HCT116 (cell line): ENCODE measurements around the gene ARID2. TPM values are rescaled to one million over a fixed set of nuclear protein-coding genes. Genes with fewer than 3 reads are reported as not detected.

Source experiments
- ATAC-seq: fragments of 200-7000 bp; cut with Tn5 transposase; 2 replicates; pipeline ENCODE4 v1.9.1; 2020; ENCODE audit warnings: mild to moderate bottlenecking, moderate library complexity
- BruUV-seq: library from RNA; stranded (reverse); fragments of 400-500 nt; replicated peaks from 2 replicates; lab custom pipeline; 2021; lab: Mats Ljungman, UMichigan
- CTCF ChIA-PET: fragments of 300-600 bp; sonication (Branson Sonifier 250); formaldehyde crosslinking; loops from one replicate; lab custom pipeline; 2021; ENCODE audit warnings: antibody characterized with exemption; lab: Charles Lee
- POLR2A ChIA-PET: fragments of 300-600, 350-600 bp; sonication (Branson Sonifier 250); formaldehyde crosslinking; loops from one replicate; lab custom pipeline; 2021; ENCODE audit warnings: antibody characterized with exemption; lab: Charles Lee
- RAD21 ChIA-PET, 2 experiments: fragments of 300-600 bp; sonication (Branson Sonifier 250); formaldehyde crosslinking; loops; one replicate each; lab custom pipeline; 2023; ENCODE audit warnings: low total read pairs in 2 of 2; ENCODE audit not compliant: uncharacterized antibody in 2 of 2, unreplicated experiment in 2 of 2, low non-redundant PET in 1 of 2; lab: Charles Lee
- DNase-seq: peaks from one replicate; pipeline ENCODE4 v3.0.0-alpha.2; 2010; ENCODE audit warnings: low read depth, low spot score
- H2AFZ ChIP-seq: fragments of 200-600 bp; shearing (Covaris generic), sonication (generic); 2 replicates; pipeline ENCODE4 v1.6.1; 2017; ENCODE audit warnings: low read depth, mixed run types, mixed read lengths, antibody characterized with exemption, low read length; ENCODE audit not compliant: poor library complexity, severe bottlenecking
- H3K27ac ChIP-seq: 2 replicates; pipeline ENCODE4 v1.5.1; 2012; ENCODE audit warnings: low read depth, low read length
- H3K27me3 ChIP-seq: fragments of 200-600 bp; sonication (generic); 2 replicates; pipeline ENCODE4 v1.6.1; 2016; ENCODE audit warnings: mixed run types, low read length, mixed read lengths; ENCODE audit not compliant: insufficient read depth
- H3K36me3 ChIP-seq, 2 experiments: fragments of 200-500 bp in 1 of 2; fragments of 200-600 bp in 1 of 2; sonication (Bioruptor generic) in 1 of 2; sonication (generic) in 1 of 2; 2 replicates each; pipeline versions ENCODE4 v1.5.1 to v1.6.1; 2014 to 2016; ENCODE audit warnings: low read length in 2 of 2, inconsistent platforms in 1 of 2, mixed read lengths in 1 of 2, mixed run types in 1 of 2; ENCODE audit not compliant: insufficient read depth in 2 of 2, control insufficient read depth in 1 of 2
- H3K4me1 ChIP-seq, 2 experiments: fragments of 200-600 bp in 1 of 2; sonication (generic) in 1 of 2; 2 replicates each; pipeline versions ENCODE4 v1.5.1 to v1.6.1; 2012 to 2017; ENCODE audit warnings: low read length in 2 of 2, inconsistent platforms in 1 of 2, mild to moderate bottlenecking in 1 of 2, mixed read lengths in 1 of 2, mixed run types in 1 of 2, moderate library complexity in 1 of 2; ENCODE audit not compliant: insufficient read depth in 2 of 2, control insufficient read depth in 1 of 2
- H3K4me2 ChIP-seq: fragments of 200-600 bp; sonication (generic); 2 replicates; pipeline ENCODE4 v1.6.1; 2017; ENCODE audit warnings: mixed run types, low read length, mixed read lengths
- H3K4me3 ChIP-seq, 2 experiments: fragments of 200-600 bp in 1 of 2; sonication (generic) in 1 of 2; replicated peaks in 1 of 2; 2 replicates each; pipeline ENCODE4 v1.5.1; 2011 to 2016; ENCODE audit warnings: low read length in 2 of 2, control low read depth in 1 of 2, low read depth in 1 of 2, mild to moderate bottlenecking in 1 of 2, mixed read lengths in 1 of 2, mixed run types in 1 of 2
- H3K79me2 ChIP-seq: fragments of 200-600 bp; sonication (generic); 2 replicates; pipeline ENCODE4 v1.6.1; 2017; ENCODE audit warnings: mild to moderate bottlenecking, mixed run types, low read length, moderate library complexity, mixed read lengths; ENCODE audit not compliant: insufficient read depth
- H3K9ac ChIP-seq: fragments of 200-600 bp; sonication (generic); 2 replicates; pipeline ENCODE4 v1.6.1; 2016; ENCODE audit warnings: low read length, mixed read lengths
- H3K9me2 ChIP-seq: fragments of 200-600 bp; sonication (generic), shearing (Covaris generic); 2 replicates; pipeline ENCODE4 v1.6.1; 2017; ENCODE audit warnings: mixed run types, mild to moderate bottlenecking, moderate library complexity; ENCODE audit not compliant: insufficient read depth
- H3K9me3 ChIP-seq, 2 experiments: fragments of 200-500 bp in 1 of 2; fragments of 200-600 bp in 1 of 2; sonication (Bioruptor generic) in 1 of 2; sonication (generic) in 1 of 2; 2 replicates each; pipeline ENCODE4 v1.6.1; 2014 to 2017; ENCODE audit warnings: low read length in 2 of 2, mixed read lengths in 2 of 2, inconsistent platforms in 1 of 2, low read depth in 1 of 2, mild to moderate bottlenecking in 1 of 2, mixed run types in 1 of 2, moderate library complexity in 1 of 2; ENCODE audit not compliant: control insufficient read depth in 1 of 2, insufficient read depth in 1 of 2
- H4K20me1 ChIP-seq: fragments of 200-600 bp; sonication (generic), shearing (Covaris generic); 2 replicates; pipeline ENCODE4 v1.6.1; 2017; ENCODE audit warnings: mixed run types, mild to moderate bottlenecking, moderate library complexity; ENCODE audit not compliant: insufficient read depth
- CEBPB ChIP-seq: IDR thresholded peaks from 2 replicates; pipeline ENCODE4 v1.6.1; 2012; ENCODE audit warnings: low read depth
- EGR1 ChIP-seq: IDR thresholded peaks from 2 replicates; pipeline ENCODE4 v1.6.1; 2012; ENCODE audit warnings: low read depth
- ELF1 ChIP-seq: IDR thresholded peaks from 2 replicates; pipeline ENCODE4 v1.6.1; 2012; ENCODE audit warnings: low read depth, borderline replicate concordance
- EZH2phosphoT487 ChIP-seq: fragments of 200-600 bp; IDR thresholded peaks from 2 replicates; pipeline ENCODE4 v1.6.1; 2018; ENCODE audit warnings: antibody characterized with exemption, borderline replicate concordance
- FOSL1 ChIP-seq: IDR thresholded peaks from 2 replicates; pipeline ENCODE4 v1.6.1; 2012; ENCODE audit warnings: low read depth
- JUND ChIP-seq: IDR thresholded peaks from 2 replicates; pipeline ENCODE4 v1.6.1; 2012
- MAX ChIP-seq: IDR thresholded peaks from 2 replicates; pipeline ENCODE4 v1.6.1; 2012
- POLR2A ChIP-seq: IDR thresholded peaks from 2 replicates; pipeline ENCODE4 v1.7.0; 2011; ENCODE audit warnings: borderline replicate concordance; ENCODE audit not compliant: insufficient read depth, insufficient read length; ENCODE audit errors: extremely low read depth
- POLR2AphosphoS5 ChIP-seq: IDR thresholded peaks from 2 replicates; pipeline ENCODE4 v1.6.1; 2011; ENCODE audit warnings: mild to moderate bottlenecking, low read depth, low read length, moderate library complexity
- ZBTB33 ChIP-seq: IDR thresholded peaks from 2 replicates; pipeline ENCODE4 v1.6.1; 2011; ENCODE audit warnings: mild to moderate bottlenecking, low read length, moderate library complexity; ENCODE audit not compliant: insufficient replicate concordance; ENCODE audit errors: extremely low read depth
- ZFX ChIP-seq: fragments of 450-650 bp; IDR thresholded peaks from 2 replicates; pipeline ENCODE4 v1.6.1; 2017
- intact Hi-C: fragments of 100-400 bp; cut with micrococcal nuclease; formaldehyde crosslinking; loops from 2 replicates; pipeline ENCODE4 v1.10.0; 2022
- total RNA-seq: library from RNA; stranded (reverse); gene quantifications from one replicate; pipeline ENCODE4 v1.2.1, GENCODE V29; 2021; ENCODE audit not compliant: unreplicated experiment

ARID2 gene
- total RNA-seq, 1 experiment from 2014 or later = 30.5 TPM

GRCh38 chr12:45775964-45776363 is 46.5 kb downstream of the ARID2 start:
- peaks cover 63% of the 10 kb centered on the region for H3K79me2 ChIP-seq
- no peak for ATAC-seq
- TF ChIP-seq ZBTB33 = no peak
- no peak for TF ChIP-seq POLR2A
- TF ChIP-seq FOSL1 = no peak
- no peak overlapping the region for H2AFZ ChIP-seq
- BruUV-seq = no TSS peak
- no peak overlapping the region for H3K9ac ChIP-seq
- DNase-seq = no peak
- no peak overlapping the region for H3K27ac ChIP-seq
- H3K4me1 ChIP-seq = no peaks in the 10 kb centered on the region
- no peaks in the 10 kb centered on the region for H3K9me2 ChIP-seq
- no peaks in the 10 kb centered on the region for H3K27me3 ChIP-seq
- no peaks in the 10 kb centered on the region for H3K9me3 ChIP-seq
- H3K36me3 ChIP-seq = no peaks in the 10 kb centered on the region
- no peak overlapping the region for H3K4me2 ChIP-seq
- ChIA-PET CTCF (interaction anchor here (2.3 kb wide), 1 partner anchor 13 kb away, joined by 8 read pairs; no protein-coding TSS in a partner anchor), RAD21 (no interaction called here), POLR2A (no interaction called here)
- H4K20me1 ChIP-seq = no peaks in the 10 kb centered on the region
- H3K4me3 ChIP-seq = no peak overlapping the region
- intact Hi-C loops = no loop called here

GRCh38 chr12:45779936-45780335 is 50.4 kb downstream of the ARID2 start:
- no TSS peak for BruUV-seq
- Histone ChIP-seq H3K4me2 (no peak overlapping the region), H2AFZ (no peak overlapping the region)
- DNase-seq = no peak
- TF ChIP-seq ZFX (no peak), MAX (no peak), JUND (no peak), EGR1 (no peak), CEBPB (no peak), EZH2phosphoT487 (no peak), POLR2AphosphoS5 (no peak), ELF1 (no peak)
- TF ChIP-seq, all 23 proteins: peak for 0
- ATAC-seq = no peak
- RAD21 ChIA-PET = no interaction called here
- Histone ChIP-seq H3K9me3 (no peaks in the 10 kb centered on the region), H3K9ac (no peak overlapping the region), H3K27ac (no peak overlapping the region), H3K4me3 (no peak overlapping the region), H3K36me3 (no peaks in the 10 kb centered on the region), H3K27me3 (no peaks in the 10 kb centered on the region), H4K20me1 (no peaks in the 10 kb centered on the region), H3K4me1 (no peaks in the 10 kb centered on the region), H3K79me2 (peaks cover 60% of the 10 kb centered on the region), H3K9me2 (no peaks in the 10 kb centered on the region)
- intact Hi-C loops = no loop called here
- CTCF ChIA-PET = no interaction called here
- POLR2A ChIA-PET = no interaction called here
